Heart left ventricle (tissue), 16 donors: ENCODE results near the gene CASP7. TPM values are rescaled to one million over a fixed set of nuclear protein-coding genes. Genes with fewer than 3 reads are reported as not detected.

Source experiments
- ATAC-seq, 4 donors: fragments of 200-7000 bp; cut with Tn5 transposase; one replicate each; pipeline ENCODE4 v1.9.1; 2020 to 2022; ENCODE audit warnings: moderate library complexity in 4 of 4, mild to moderate bottlenecking in 3 of 4, moderate number of reproducible peaks in 1 of 4
- DNase-seq, 5 donors: peaks; one replicate each; pipeline ENCODE4 v3.0.0-alpha.2; 2020
- H3K27ac ChIP-seq, 12 donors: fragments of 200-600 bp; sonication (generic) in 4 of 12; one replicate each; pipeline versions ENCODE4 v1.5.0 to v1.8.0; 2016 to 2022; ENCODE audit warnings: mild to moderate bottlenecking in 2 of 12
- H3K27me3 ChIP-seq, 9 donors: fragments of 200-600 bp; sonication (generic) in 2 of 9; one replicate each; pipeline versions ENCODE4 v1.5.1 to v1.8.0; 2016 to 2022; ENCODE audit warnings: mild to moderate bottlenecking in 3 of 9
- H3K36me3 ChIP-seq, 9 donors: fragments of 200-600 bp; sonication (generic) in 2 of 9; one replicate each; pipeline versions ENCODE4 v1.5.0 to v1.8.0; 2018 to 2022; ENCODE audit warnings: mild to moderate bottlenecking in 2 of 9
- H3K4me1 ChIP-seq, 12 donors: fragments of 200-600 bp; sonication (generic) in 4 of 12; one replicate each; pipeline versions ENCODE4 v1.5.0 to v1.8.0; 2016 to 2022; ENCODE audit warnings: mild to moderate bottlenecking in 3 of 12
- H3K4me3 ChIP-seq, 12 donors: fragments of 200-600 bp; sonication (generic) in 4 of 12; one replicate each; pipeline versions ENCODE4 v1.5.0 to v1.8.0; 2017 to 2022; ENCODE audit warnings: mild to moderate bottlenecking in 9 of 12, moderate library complexity in 4 of 12
- H3K9me3 ChIP-seq, 12 donors: fragments of 200-600 bp; sonication (generic) in 4 of 12; one replicate each; pipeline versions ENCODE4 v1.5.0 to v1.8.0; 2016 to 2022; ENCODE audit warnings: mild to moderate bottlenecking in 1 of 12
- POLR2A ChIP-seq, 2 donors: fragments of 450-650 bp; IDR thresholded peaks; one replicate each; pipeline ENCODE4 v1.6.1; 2017; ENCODE audit warnings: antibody characterized with exemption in 2 of 2, mild to moderate bottlenecking in 2 of 2, moderate library complexity in 2 of 2
- WGBS, 4 donors: extraction: QIAGEN DNeasy Blood & Tissue Kit in 2 of 4; methylation state at CpG; one replicate each; pipeline versions ENCODE4 v1.1.5 to v1.1.7; 2013 to 2018; 5-methylcytosine and 5-hydroxymethylcytosine counted together
- intact Hi-C, 10 donors: fragments of 100-400 bp; cut with DNase I; formaldehyde crosslinking; loops; one replicate each; pipeline versions ENCODE4 v1.11.1 to v1.14.2; 2022
- microRNA-seq, 4 donors: library from miRNA; unstranded; fragments of <30 nt; microRNA quantifications; one replicate each; pipeline versions ENCODE4 to v1.2.0, GENCODE V29; 2017 to 2020
- polyA plus RNA-seq, 2 donors: library from polyadenylated mRNA; stranded (reverse); fragments of 200-250 nt; gene quantifications; one replicate each; pipeline ENCODE4 v1.2.3, GENCODE V29; 2013
- total RNA-seq, 9 donors: library from RNA; depleted of rRNA in 2 of 9; stranded (reverse); fragments of >200 nt in 2 of 9; fragmentation: NEBNext Ultra II Directional in 3 of 9; extraction: Animal tissue kit (Norgen Biotek cat#: 25700) in 3 of 9; gene quantifications; one replicate each; pipeline versions ENCODE4 v1.1.0 to v1.2.4, GENCODE V29; 2016 to 2023
- TF ChIP-seq, protein P1 (sequence below), 12 donors: fragments of 200-600 bp; sonication (generic) in 4 of 12; IDR thresholded peaks; one replicate each; pipeline versions ENCODE4 v1.5.0 to v1.8.0; 2018 to 2022; ENCODE audit warnings: antibody characterized with exemption in 12 of 12, mild to moderate bottlenecking in 5 of 12
- donor health status: ischemic (EF 13 %, LVEDD 7.1; RV severe dilation, severe dysfunction).
- donor health status: healthy with polysubstance abuse.
- donor health status: DM: no; HTN: yes; CAD: no.
- donor health status: DM: no; HTN: no; CAD: no.
- donor health status: ischemic (EF 25% LVEDD 6.9; RV normal size, moderate dysfunction).
- donor health status: ischemic (EF 25% LVEDD 5.7; RV mildly dilated, moderate dysfunction).
- donor health status: healthy.
- donor health status: DM: yes; HTN: yes; CAD: no.
- donor health status: ischemic (EF 35%, LVEDD 5.7; RV mildly dilated, moderate dysfunction).
- donor health status: nonischemic (EF 11% LVEDD 7.7; RV severe dilation, severe dysfunction).
- donor health status: DM: yes; HTN: yes; CAD: no.
- donor health status: PGD.
- donor health status: ischemic (EF 29% LVEDD 5.4; RV normal size, mild dysfunction).
- donor health status: nonischemic (EF 23%, LVEDD 6.1; RV moderate dilation, normal function).

The CASP7 gene
- total and polyA plus RNA-seq, 11 donors, result 4.8 to 32.7 (median 10.4) TPM

DNA sequence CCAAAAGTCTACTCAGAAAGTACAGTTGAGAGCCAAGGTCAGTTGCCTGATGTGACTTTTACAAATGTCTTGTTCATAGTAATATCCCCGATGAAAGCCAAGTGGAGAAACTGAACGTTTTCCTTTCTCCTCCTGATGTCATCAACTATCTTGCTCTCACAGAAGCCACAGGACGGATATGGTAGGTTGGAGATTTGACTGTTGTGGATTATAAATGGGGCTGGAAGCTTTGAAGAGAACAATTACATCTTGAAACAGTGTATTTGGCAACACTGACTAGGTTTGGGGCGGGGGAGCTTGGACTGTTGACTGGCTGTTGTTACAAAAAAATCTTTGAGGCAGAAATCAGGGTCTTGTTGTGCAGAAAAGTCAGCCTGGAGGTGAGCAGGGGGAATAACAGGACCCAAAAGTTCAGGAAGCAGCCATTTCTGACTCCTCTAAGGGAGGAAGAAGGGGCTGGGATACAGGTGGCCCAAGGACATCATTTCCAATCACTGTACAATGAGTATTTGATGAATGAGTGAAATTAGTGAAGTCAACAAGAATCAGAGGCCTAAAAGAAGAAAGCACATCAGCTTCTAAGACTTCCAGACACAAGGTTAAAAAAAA lies 96.1 kb downstream of the CASP7 start:
- no peak for ATAC-seq

DNA sequence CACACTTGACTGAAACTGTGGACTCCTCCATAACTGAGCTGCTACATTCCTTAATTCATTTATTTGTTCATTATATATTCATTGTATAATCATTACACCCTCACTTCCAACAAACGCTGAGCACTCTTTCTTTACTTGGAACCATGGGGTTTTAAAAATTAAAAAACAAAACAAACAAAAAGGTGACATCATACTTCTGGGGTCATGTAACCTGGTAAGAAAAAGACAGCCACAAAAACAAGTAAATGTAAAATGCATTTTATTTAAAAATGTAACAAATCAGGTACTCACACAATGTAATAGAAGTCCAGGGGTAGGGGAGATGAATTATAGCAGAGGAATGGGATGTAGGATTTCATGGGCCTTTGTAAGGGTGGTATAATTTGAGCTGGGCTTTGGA lies 96.8 kb downstream of the CASP7 start:
- WGBS, 4 donors, result 79 to 92% (median 87%) methylated on average over 1 of the region's 1 CpG

More for the DNA sequence above, 96.1 kb downstream of the CASP7 start:
- H3K36me3 ChIP-seq, result no peaks in the 10 kb centered on the region
- no peaks in the 10 kb centered on the region for H3K9me3 ChIP-seq
- H3K27me3 ChIP-seq, result peaks cover 0 to 19% (median 4%) of the 10 kb centered on the region in 9 donors
- no peak for TF ChIP-seq POLR2A (IDR thresholded peaks at IDR 0.05)
- TF ChIP-seq, protein P1, sequence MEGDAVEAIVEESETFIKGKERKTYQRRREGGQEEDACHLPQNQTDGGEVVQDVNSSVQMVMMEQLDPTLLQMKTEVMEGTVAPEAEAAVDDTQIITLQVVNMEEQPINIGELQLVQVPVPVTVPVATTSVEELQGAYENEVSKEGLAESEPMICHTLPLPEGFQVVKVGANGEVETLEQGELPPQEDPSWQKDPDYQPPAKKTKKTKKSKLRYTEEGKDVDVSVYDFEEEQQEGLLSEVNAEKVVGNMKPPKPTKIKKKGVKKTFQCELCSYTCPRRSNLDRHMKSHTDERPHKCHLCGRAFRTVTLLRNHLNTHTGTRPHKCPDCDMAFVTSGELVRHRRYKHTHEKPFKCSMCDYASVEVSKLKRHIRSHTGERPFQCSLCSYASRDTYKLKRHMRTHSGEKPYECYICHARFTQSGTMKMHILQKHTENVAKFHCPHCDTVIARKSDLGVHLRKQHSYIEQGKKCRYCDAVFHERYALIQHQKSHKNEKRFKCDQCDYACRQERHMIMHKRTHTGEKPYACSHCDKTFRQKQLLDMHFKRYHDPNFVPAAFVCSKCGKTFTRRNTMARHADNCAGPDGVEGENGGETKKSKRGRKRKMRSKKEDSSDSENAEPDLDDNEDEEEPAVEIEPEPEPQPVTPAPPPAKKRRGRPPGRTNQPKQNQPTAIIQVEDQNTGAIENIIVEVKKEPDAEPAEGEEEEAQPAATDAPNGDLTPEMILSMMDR (IDR thresholded peaks at IDR 0.05), result no peak
- no peak overlapping the region for H3K4me3 ChIP-seq
- H3K27ac ChIP-seq, result no peak overlapping the region
- 60 to 74% (median 64%) methylated on average over 4 of the region's 4 CpGs for WGBS, 4 donors
- no peaks in the 10 kb centered on the region for H3K4me1 ChIP-seq
- intact Hi-C loops, result no loop called here
- no peak for DNase-seq

More for the DNA sequence above, 96.8 kb downstream of the CASP7 start:
- Histone ChIP-seq H3K27me3 (peaks cover 0 to 13% (median under 1%) of the 10 kb centered on the region in 9 donors), H3K36me3 (no peaks in the 10 kb centered on the region), H3K4me3 (no peak overlapping the region), H3K4me1 (no peaks in the 10 kb centered on the region), H3K9me3 (no peaks in the 10 kb centered on the region), H3K27ac (no peak overlapping the region)
- DNase-seq (no peak), ATAC-seq (no peak)
- TF ChIP-seq, protein P1 (IDR thresholded peaks at IDR 0.05), result no peak
- intact Hi-C loops, result no loop called here

Small RNAs within 50 kb of the gene (microRNA-seq; reads per million reads assigned to microRNA genes)
- 0 reads per million in 4 donors for gene MIR4483

Other genes with a start within 250 kb of the CASP7 start
- gene HABP2, start 126.9 kb upstream of the CASP7 start, total RNA-seq, result under 1 TPM in 1 of 9 donors, not detected in 8; 0.23 TPM
- gene HABP2, start 126.9 kb upstream of the CASP7 start, polyA plus RNA-seq, result under 1 TPM in 1 of 2 donors, not detected in 1; 0.30 TPM
- gene NRAP, start 15.9 kb upstream of the CASP7 start, total RNA-seq, result 1,000 to 10,000 TPM in 6 of 9 donors, 100 to 1,000 TPM in 3; 651 to 2,789 (median 1,196) TPM
- 100 to 1,000 TPM; 278 to 301 TPM for gene NRAP, start 15.9 kb upstream of the CASP7 start, polyA plus RNA-seq
- gene PLEKHS1, start 71.8 kb downstream of the CASP7 start, total RNA-seq, result not detected
- gene PLEKHS1, start 71.8 kb downstream of the CASP7 start, polyA plus RNA-seq, result not detected
- gene DCLRE1A, start 174.2 kb downstream of the CASP7 start, total RNA-seq, result 1 to 10 TPM; 5.1 to 8.5 (median 6.3) TPM
- 1 to 10 TPM; 3.5 to 6.1 TPM for gene DCLRE1A, start 174.2 kb downstream of the CASP7 start, polyA plus RNA-seq
- gene NHLRC2, start 174.7 kb downstream of the CASP7 start, total RNA-seq, result 100 to 1,000 TPM in 1 of 9 donors, 10 to 100 TPM in 8; 50.2 to 105 (median 78.3) TPM
- 10 to 100 TPM; 13.0 to 16.9 TPM for gene NHLRC2, start 174.7 kb downstream of the CASP7 start, polyA plus RNA-seq